ENCODE results near the gene CFAP410.

DNA sequence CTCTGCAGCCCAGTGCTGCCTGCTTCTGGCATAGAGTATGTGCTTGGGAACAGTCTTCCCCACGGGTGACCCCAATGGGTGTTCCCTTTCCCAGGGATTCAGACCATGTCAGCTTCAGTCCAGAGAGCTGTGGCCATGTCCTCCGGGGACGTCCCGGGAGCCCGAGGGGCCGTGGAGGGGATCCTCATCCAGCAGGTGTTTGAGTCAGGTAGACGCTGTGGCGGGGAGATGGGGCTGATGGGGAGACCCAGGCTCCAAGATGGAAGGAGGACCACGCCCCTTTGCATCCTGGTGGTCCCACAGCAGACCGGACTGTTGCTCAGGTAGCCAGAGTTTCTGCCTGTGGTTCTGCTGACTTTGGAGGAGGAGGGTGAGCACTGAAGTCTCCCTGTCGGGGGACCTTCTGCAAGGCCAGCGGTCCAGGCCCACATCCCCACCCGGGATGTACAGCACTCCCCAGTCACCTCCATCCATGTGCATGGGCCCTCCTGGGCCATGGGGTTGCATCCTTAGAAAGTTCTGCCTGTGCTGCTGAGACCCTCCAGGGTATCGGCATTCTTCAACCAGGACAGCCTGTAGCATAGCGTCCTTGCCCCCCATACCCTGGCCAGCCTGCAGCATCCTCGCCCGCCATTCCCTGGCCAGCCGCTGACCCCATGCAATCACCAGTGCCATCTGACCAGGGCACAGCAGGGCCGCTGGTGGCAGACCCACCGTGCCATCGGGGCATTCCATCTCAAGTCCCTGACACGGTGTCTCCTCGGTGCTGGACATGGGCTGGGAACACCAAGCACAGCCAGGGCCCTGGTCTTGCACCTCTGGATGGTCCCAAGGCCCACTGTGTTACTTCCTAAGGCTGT lies 50.7 kb downstream of the CFAP410 start:
- TF ChIP-seq, protein P1, sequence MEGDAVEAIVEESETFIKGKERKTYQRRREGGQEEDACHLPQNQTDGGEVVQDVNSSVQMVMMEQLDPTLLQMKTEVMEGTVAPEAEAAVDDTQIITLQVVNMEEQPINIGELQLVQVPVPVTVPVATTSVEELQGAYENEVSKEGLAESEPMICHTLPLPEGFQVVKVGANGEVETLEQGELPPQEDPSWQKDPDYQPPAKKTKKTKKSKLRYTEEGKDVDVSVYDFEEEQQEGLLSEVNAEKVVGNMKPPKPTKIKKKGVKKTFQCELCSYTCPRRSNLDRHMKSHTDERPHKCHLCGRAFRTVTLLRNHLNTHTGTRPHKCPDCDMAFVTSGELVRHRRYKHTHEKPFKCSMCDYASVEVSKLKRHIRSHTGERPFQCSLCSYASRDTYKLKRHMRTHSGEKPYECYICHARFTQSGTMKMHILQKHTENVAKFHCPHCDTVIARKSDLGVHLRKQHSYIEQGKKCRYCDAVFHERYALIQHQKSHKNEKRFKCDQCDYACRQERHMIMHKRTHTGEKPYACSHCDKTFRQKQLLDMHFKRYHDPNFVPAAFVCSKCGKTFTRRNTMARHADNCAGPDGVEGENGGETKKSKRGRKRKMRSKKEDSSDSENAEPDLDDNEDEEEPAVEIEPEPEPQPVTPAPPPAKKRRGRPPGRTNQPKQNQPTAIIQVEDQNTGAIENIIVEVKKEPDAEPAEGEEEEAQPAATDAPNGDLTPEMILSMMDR (IDR thresholded peaks at IDR 0.05): no peak
- no peak for TF ChIP-seq EZH2 (IDR thresholded peaks at IDR 0.05; ENCODE audit: borderline replicate concordance, insufficient read depth, low read depth, low read length, poor library complexity, severe bottlenecking)

Measured in B cell (primary cell).